Rectal smooth muscle tissue (tissue), 1 donor: ENCODE data around the gene PHETA2.

Experiments used
- H3K27ac ChIP-seq: one replicate; pipeline ENCODE4 v1.7.0; 2013; ENCODE audit warnings: low read depth, low read length, inconsistent platforms
- H3K27me3 ChIP-seq: one replicate; pipeline ENCODE4 v1.7.0; 2013; ENCODE audit warnings: low read length; ENCODE audit not compliant: control insufficient read depth, insufficient read depth
- H3K36me3 ChIP-seq: one replicate; pipeline ENCODE4 v1.7.0; 2013; ENCODE audit warnings: low read length; ENCODE audit not compliant: control insufficient read depth, insufficient read depth
- H3K4me1 ChIP-seq: one replicate; pipeline ENCODE4 v1.7.0; 2013; ENCODE audit warnings: low read length; ENCODE audit not compliant: control insufficient read depth, insufficient read depth
- H3K4me3 ChIP-seq: one replicate; pipeline ENCODE4 v1.7.0; 2013; ENCODE audit warnings: low read length
- H3K9ac ChIP-seq: one replicate; pipeline ENCODE4 v1.7.0; 2013; ENCODE audit warnings: low read length

The PHETA2 gene

DNA sequence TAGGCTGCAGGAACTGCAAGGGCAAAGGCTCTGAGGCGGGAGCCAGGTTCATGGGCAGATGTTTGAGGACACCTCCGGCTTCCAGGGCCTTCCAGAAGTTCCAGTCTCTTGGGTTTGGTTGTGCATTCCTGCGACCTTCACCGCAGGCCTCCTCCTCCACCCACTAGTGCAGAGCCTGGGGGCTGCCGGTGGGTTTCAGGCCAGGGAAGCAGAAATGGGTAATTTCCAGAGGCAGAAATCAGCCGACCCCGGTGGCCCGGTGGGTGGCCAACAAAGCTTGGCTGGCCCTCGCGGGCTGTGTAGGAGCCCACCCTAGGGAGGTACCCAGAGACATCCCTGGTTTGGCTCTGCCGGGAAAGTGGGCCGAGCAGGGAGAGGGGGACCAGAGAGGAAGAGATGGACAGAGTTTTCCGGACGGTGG is 417 bp upstream of the PHETA2 start:
- peak overlapping the region; percentile 85 for H3K4me3 ChIP-seq
- H3K27me3 ChIP-seq = no peaks in the 10 kb centered on the region
- peak overlapping the region; percentile 90 for H3K27ac ChIP-seq
- H3K36me3 ChIP-seq = no peaks in the 10 kb centered on the region
- no peak overlapping the region for H3K9ac ChIP-seq
- H3K4me1 ChIP-seq = peaks cover 24% of the 10 kb centered on the region

DNA sequence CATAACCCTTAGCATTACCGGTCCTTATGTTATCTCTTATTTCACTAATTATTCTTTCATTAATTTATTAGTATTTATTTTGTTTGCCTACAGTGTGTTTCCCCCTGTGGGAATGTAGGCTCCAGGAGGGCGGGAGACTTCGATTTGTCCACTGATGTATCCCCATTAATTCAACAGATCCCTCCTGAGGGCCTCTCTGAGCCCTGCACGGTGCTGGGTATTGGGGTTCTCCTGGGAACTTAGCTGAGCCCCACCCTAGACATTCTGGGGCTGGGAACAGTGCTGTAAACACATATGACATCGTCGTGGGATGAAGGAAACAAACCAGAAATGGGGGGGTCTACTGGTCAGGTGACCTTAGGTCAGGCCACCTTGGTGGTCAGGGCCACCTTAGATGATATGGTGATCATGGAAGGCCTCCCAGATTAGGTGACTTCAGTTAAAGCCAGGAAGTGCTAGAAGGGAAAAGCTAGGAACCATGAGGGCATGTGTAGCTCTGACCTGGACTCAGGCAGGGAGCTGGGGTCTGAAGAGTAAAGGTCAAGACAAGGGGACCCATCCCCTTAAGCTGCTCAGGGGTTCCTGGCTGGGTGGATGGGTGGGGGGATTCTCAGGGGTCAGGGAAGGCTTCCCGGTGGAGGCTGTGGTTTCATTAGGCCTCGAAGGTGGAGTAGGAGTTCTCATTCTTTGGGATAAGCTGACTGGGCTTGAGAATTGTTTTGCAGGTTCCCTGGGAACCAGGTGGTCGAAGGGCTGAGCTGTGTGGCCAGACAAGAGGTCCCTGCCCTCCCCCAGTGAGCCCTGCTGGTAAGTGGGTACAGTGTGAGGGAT is 1.0 kb downstream of the PHETA2 start:
- no peaks in the 10 kb centered on the region for H3K27me3 ChIP-seq
- peak overlapping the region; percentile 90 for H3K27ac ChIP-seq
- no peaks in the 10 kb centered on the region for H3K36me3 ChIP-seq
- H3K4me1 ChIP-seq = peaks cover 24% of the 10 kb centered on the region
- no peak overlapping the region for H3K9ac ChIP-seq
- H3K4me3 ChIP-seq = peak overlapping the region; percentile 85

DNA sequence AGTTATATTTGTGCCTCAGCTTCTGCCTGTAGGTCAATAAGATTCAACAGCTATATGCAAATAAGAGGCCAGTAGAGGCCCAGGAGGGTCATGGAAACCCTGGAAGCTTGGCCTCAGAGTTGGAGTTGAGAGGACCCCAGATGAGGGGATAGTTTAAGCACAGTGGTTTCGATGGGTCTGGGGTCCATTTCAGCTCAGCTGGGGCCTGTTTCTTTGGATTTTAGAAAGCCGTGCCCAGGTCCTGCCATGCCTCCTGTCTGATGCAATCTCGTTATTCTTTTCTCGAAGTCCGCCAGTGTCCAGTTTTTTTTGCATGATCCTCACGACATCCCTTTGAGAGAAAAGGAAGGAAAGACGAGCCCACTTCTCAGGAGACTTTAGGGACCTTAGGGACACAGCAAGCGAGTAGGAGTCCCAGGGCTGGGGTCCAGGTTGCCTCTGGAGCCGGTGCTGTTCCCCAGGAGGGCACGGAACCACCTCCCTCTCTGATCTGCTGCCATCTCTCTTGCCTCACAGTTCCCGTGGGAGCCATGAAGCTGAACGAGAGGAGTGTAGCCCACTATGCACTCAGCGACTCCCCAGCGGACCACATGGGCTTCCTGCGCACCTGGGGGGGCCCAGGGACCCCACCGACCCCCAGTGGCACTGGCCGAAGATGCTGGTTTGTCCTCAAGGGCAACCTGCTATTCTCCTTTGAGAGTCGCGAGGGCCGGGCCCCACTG is 2.9 kb downstream of the PHETA2 start:
- Histone ChIP-seq H3K4me3 (no peak overlapping the region), H3K27me3 (no peaks in the 10 kb centered on the region), H3K9ac (no peak overlapping the region), H3K27ac (no peak overlapping the region), H3K4me1 (peaks cover 14% of the 10 kb centered on the region), H3K36me3 (no peaks in the 10 kb centered on the region)

GRCh38 chr22:42077486-42078125 is 3.6 kb downstream of the PHETA2 start:
- Histone ChIP-seq H3K27me3 (no peaks in the 10 kb centered on the region), H3K9ac (no peak overlapping the region), H3K4me1 (peaks cover 14% of the 10 kb centered on the region), H3K4me3 (no peak overlapping the region), H3K27ac (peak overlapping the region; percentile 99), H3K36me3 (no peaks in the 10 kb centered on the region)

DNA sequence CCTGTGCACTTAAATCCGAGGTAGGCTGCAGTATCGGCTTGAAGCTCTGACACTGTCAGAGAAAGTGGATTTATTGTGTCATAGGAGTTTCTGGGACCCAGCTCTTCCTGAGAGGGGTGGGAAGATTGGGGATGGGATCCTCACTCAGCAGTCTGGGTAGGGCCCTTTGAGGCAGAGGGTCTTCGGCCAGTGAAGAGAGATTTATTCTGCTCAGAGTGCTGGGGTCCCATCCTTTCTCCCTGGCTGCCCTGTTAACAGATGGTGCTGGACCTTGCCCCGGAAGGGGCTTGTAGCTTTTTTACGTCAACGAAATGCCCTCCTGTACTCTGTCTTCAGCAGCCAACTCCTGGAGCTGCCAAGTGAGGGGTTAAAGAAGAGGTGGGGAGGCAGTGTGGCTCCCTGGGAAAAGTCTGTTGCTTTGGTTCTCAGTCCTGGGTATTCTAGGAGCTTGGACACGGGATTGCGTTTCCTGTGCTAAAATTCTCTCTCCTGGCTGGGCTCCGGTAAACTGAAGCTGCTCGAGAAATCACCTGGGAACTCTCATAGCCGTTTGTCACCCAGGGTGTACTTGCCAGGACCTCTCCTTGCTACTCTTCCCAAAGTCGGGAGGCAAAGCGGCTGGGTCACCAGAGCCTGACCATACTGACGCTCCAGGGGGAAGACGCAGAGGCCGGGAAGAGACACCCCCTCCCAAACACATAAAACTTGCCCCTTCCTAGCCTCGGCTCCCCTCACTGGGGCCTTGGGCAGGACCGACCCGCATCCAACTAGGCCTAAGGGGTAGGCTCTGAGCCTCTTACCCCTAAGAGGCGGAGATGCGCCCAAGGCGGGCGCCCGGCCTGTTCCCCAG is 4.6 kb downstream of the PHETA2 start:
- H3K27me3 ChIP-seq = no peaks in the 10 kb centered on the region
- H3K4me3 ChIP-seq = peak overlapping the region; percentile 64
- peaks cover 14% of the 10 kb centered on the region for H3K4me1 ChIP-seq
- H3K9ac ChIP-seq = peak overlapping the region; percentile 93
- H3K27ac ChIP-seq = peak overlapping the region; percentile 99
- peaks cover 4% of the 10 kb centered on the region for H3K36me3 ChIP-seq

- peak within 1 kb of the TSS; percentile 93 for H3K9ac ChIP-seq
- no peaks in the 10 kb centered on the region for H3K27me3 ChIP-seq
- peaks cover 14% of the 10 kb centered on the region for H3K4me1 ChIP-seq
- H3K27ac ChIP-seq = peak within 1 kb of the TSS; percentile 99
- peak within 1 kb of the TSS; percentile 83 for H3K4me3 ChIP-seq
- H3K36me3 ChIP-seq = peaks cover 4% of the 10 kb centered on the region
These were observed 5.5 kb downstream of the PHETA2 start, which contains the start of gene SMDT1 for GRCh38 chr22:42079319-42080251. SMDT1 (plus strand) TSS chr22:42079700; CDS start chr22:42079769, 69 bp downstream.

DNA sequence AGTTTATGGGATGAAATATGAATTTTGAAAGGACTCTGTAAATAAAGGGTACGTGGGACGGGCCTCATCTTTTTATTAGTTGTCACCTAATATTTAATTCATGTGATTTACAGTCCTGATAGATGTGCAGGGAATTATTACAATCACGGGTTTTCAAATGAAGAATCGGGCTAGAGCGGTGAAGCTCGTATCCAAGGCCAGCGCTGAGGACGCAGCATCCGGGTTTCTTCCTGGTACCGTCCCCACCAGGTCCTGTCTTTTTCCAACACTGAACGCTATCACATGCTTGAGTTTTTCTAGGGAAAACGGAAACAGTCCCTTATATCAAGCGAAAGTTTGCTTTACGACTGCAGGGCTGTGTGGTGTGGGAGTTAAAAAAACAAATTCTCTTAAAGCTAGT is 6.2 kb downstream of the PHETA2 start:
- Histone ChIP-seq H3K4me1 (peaks cover 14% of the 10 kb centered on the region), H3K4me3 (peak overlapping the region; percentile 83), H3K27ac (peak overlapping the region; percentile 99), H3K36me3 (peaks cover 4% of the 10 kb centered on the region), H3K9ac (peak overlapping the region; percentile 46), H3K27me3 (no peaks in the 10 kb centered on the region)

DNA sequence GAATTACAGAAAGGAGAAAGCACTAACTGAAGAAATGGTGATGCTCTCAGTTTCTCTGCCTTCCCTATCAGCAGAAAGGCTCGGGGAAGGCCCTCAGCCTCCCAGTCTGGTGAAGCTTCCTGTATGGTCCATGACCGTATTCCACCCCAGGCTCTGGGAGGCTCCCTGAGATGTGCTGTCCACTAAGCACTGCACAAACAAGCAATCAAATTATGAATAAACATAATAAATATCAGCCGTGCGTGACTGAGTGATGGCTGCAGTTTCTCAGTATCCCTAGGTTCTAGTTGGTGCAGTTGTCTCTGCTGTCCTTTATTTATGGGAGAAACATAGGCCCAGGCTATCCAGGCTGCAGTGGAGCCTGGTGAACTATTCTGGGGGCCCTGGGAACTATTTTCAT is 9.1 kb downstream of the PHETA2 start:
- peaks cover 11% of the 10 kb centered on the region for H3K36me3 ChIP-seq
- no peak overlapping the region for H3K4me3 ChIP-seq
- no peaks in the 10 kb centered on the region for H3K27me3 ChIP-seq
- H3K4me1 ChIP-seq = peaks cover 10% of the 10 kb centered on the region
- no peak overlapping the region for H3K27ac ChIP-seq
- H3K9ac ChIP-seq = no peak overlapping the region

DNA sequence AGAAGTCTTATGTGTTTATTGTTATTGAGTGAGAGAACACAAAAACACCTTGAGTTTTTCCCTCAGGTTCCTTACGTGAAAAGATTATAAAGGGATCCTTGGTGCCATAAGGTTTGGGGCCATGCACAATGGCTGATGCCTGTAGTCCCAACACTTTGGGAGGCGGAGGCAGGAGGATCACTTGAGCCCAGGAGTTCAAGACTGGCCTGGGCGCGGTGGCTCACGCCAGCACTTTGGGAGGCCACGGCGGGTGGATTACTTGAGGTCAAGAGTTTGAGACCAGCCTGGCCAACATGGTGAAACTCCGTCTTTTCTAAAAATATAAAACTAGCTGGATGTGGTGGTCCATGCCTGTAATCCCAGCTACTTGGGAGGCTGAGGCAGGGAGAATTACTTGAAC is 10.8 kb downstream of the PHETA2 start:
- Histone ChIP-seq H3K4me3 (no peak overlapping the region), H3K27me3 (no peaks in the 10 kb centered on the region), H3K36me3 (peaks cover 14% of the 10 kb centered on the region), H3K9ac (no peak overlapping the region), H3K27ac (no peak overlapping the region), H3K4me1 (peaks cover 3% of the 10 kb centered on the region)

GRCh38 chr22:42086051-42086450 is 12.0 kb downstream of the PHETA2 start:
- H3K4me1 ChIP-seq = peaks cover 3% of the 10 kb centered on the region

More at GRCh38 chr22:42086051-42086450, 12.0 kb downstream of the PHETA2 start:
- H3K9ac ChIP-seq = no peak overlapping the region
- H3K36me3 ChIP-seq = peaks cover 14% of the 10 kb centered on the region
- no peak overlapping the region for H3K27ac ChIP-seq
- H3K4me3 ChIP-seq = no peak overlapping the region
- no peaks in the 10 kb centered on the region for H3K27me3 ChIP-seq
